GM23338 (cell line): ENCODE results near the gene ZBTB40. TPM values are rescaled to one million over a fixed set of nuclear protein-coding genes. Genes with fewer than 3 reads are reported as not detected.

ENCODE experiments used
- ATAC-seq: fragments of 200-7000 bp; cut with Tn5 transposase; 3 replicates; pipeline ENCODE4 v1.9.1; 2020
- DNase-seq: peaks from one replicate; pipeline ENCODE4 v3.0.0-alpha.2; 2015; ENCODE audit warnings: low spot score
- H2AFZ ChIP-seq: fragments of 200-600 bp; sonication (generic); 2 replicates; pipeline ENCODE4 v1.8.0; 2016; ENCODE audit warnings: antibody characterized with exemption, mild to moderate bottlenecking, moderate library complexity
- H3F3A ChIP-seq: fragments of 200-600 bp; sonication (generic); replicated peaks from 2 replicates; pipeline ENCODE4 v1.8.0; 2017; ENCODE audit warnings: antibody characterized with exemption, mixed run types, low read depth
- H3K27ac ChIP-seq: fragments of 200-600 bp; sonication (generic); 2 replicates; pipeline ENCODE4 v1.6.1; 2016; ENCODE audit warnings: low read depth
- H3K27me3 ChIP-seq: fragments of 200-600 bp; sonication (generic); 2 replicates; pipeline ENCODE4 v1.8.0; 2016; ENCODE audit warnings: mild to moderate bottlenecking, mixed run types, moderate library complexity; ENCODE audit not compliant: insufficient read depth
- H3K36me3 ChIP-seq: fragments of 200-600 bp; sonication (generic); 2 replicates; pipeline ENCODE4 v1.8.0; 2016; ENCODE audit warnings: mild to moderate bottlenecking; ENCODE audit not compliant: insufficient read depth
- H3K4me1 ChIP-seq: fragments of 200-600 bp; sonication (generic); 2 replicates; pipeline ENCODE4 v1.8.0; 2016; ENCODE audit warnings: mild to moderate bottlenecking, moderate library complexity; ENCODE audit not compliant: insufficient read depth
- H3K4me2 ChIP-seq: fragments of 200-600 bp; sonication (generic); 2 replicates; pipeline ENCODE4 v1.7.1; 2017; ENCODE audit warnings: mixed run types
- H3K4me3 ChIP-seq: fragments of 200-600 bp; sonication (generic); 2 replicates; pipeline ENCODE4 v1.6.1; 2016; ENCODE audit warnings: mixed run types
- H3K79me2 ChIP-seq: fragments of 200-600 bp; sonication (generic); replicated peaks from 2 replicates; pipeline ENCODE4 v1.8.0; 2017; ENCODE audit warnings: mild to moderate bottlenecking; ENCODE audit not compliant: insufficient read depth
- H3K9me2 ChIP-seq: fragments of 200-600 bp; sonication (generic); 2 replicates; pipeline ENCODE4 v1.8.0; 2017; ENCODE audit not compliant: insufficient read depth
- H4K20me1 ChIP-seq: fragments of 200-600 bp; sonication (generic); replicated peaks from 2 replicates; pipeline ENCODE4 v1.8.0; 2017; ENCODE audit warnings: mild to moderate bottlenecking; ENCODE audit not compliant: insufficient read depth
- H3K27ac Mint-ChIP-seq: 2 replicates; pipeline ENCODE4 v1.8.0; 2020; ENCODE audit warnings: inconsistent platforms, mild to moderate bottlenecking, moderate library complexity, mixed read lengths
- H3K27me3 Mint-ChIP-seq: 3 replicates; pipeline ENCODE4 v1.8.0; 2022; ENCODE audit warnings: low read depth, mild to moderate bottlenecking, moderate library complexity, mixed read lengths, inconsistent platforms; ENCODE audit not compliant: insufficient read depth, poor library complexity
- H3K36me3 Mint-ChIP-seq: 3 replicates; pipeline ENCODE4 v1.8.0; 2021; ENCODE audit warnings: low read depth, mild to moderate bottlenecking, inconsistent platforms, moderate library complexity, mixed read lengths
- H3K4me1 Mint-ChIP-seq: 3 replicates; pipeline ENCODE4 v1.8.0; 2020; ENCODE audit warnings: mild to moderate bottlenecking, inconsistent platforms, mixed read lengths
- H3K4me3 Mint-ChIP-seq: 3 replicates; pipeline ENCODE4 v1.8.0; 2021; ENCODE audit warnings: moderate library complexity, mild to moderate bottlenecking, inconsistent platforms, mixed read lengths
- H3K9me3 Mint-ChIP-seq: 3 replicates; pipeline ENCODE4 v1.8.0; 2020; ENCODE audit warnings: moderate library complexity, mild to moderate bottlenecking, inconsistent platforms, mixed read lengths
- JUNB ChIP-seq: IDR thresholded peaks from one replicate; pipeline ENCODE4 v1.6.1; 2016; ENCODE audit warnings: antibody characterized with exemption; ENCODE audit not compliant: unreplicated experiment
- NANOG ChIP-seq: IDR thresholded peaks from 2 replicates; pipeline ENCODE4 v1.6.1; 2016; ENCODE audit warnings: antibody characterized with exemption, borderline replicate concordance
- POLR2AphosphoS5 ChIP-seq: IDR thresholded peaks from 2 replicates; pipeline ENCODE4 v1.6.1; 2016; ENCODE audit warnings: antibody characterized with exemption, low read depth
- STAT1 ChIP-seq: IDR thresholded peaks from one replicate; pipeline ENCODE4 v1.6.1; 2016; ENCODE audit warnings: antibody characterized with exemption; ENCODE audit not compliant: unreplicated experiment
- polyA plus RNA-seq: library from polyadenylated mRNA; unstranded; fragments of >200 nt; fragmentation: Nextera tagmentation; extraction: Ambion mirVana; gene quantifications from 2 replicates; pipeline ENCODE4 v1.2.1, GENCODE V29; 2016
- total RNA-seq: library from RNA; depleted of rRNA; stranded (reverse); fragments of >200 nt; shearing (Covaris generic); gene quantifications from 2 replicates; pipeline ENCODE4 v1.2.3, GENCODE V29; 2014
- TF ChIP-seq, protein P1 (sequence below): IDR thresholded peaks from one replicate; pipeline ENCODE4 v1.6.1; 2018; ENCODE audit warnings: antibody characterized with exemption; ENCODE audit not compliant: unreplicated experiment
- TF ChIP-seq, protein P2 (sequence below), 2 experiments: fragments of 200-600 bp in 1 of 2; sonication (generic) in 1 of 2; conservative IDR thresholded peaks; 2 replicates each; pipeline versions ENCODE4 v1.5.1 to v1.6.1; 2016 to 2017; ENCODE audit warnings: antibody characterized with exemption in 2 of 2, low read depth in 2 of 2, mild to moderate bottlenecking in 2 of 2, moderate library complexity in 1 of 2
- TF ChIP-seq, protein P3 (sequence below): fragments of 250-450 bp; sonication (Bioruptor Pico); IDR thresholded peaks from 2 replicates; pipeline ENCODE4 v1.5.0; 2020; ENCODE audit warnings: mild to moderate bottlenecking, moderate library complexity

Gene ZBTB40
- total and polyA plus RNA-seq, 2 experiments from 2014 or later = 3.1 to 22.7 TPM

DNA sequence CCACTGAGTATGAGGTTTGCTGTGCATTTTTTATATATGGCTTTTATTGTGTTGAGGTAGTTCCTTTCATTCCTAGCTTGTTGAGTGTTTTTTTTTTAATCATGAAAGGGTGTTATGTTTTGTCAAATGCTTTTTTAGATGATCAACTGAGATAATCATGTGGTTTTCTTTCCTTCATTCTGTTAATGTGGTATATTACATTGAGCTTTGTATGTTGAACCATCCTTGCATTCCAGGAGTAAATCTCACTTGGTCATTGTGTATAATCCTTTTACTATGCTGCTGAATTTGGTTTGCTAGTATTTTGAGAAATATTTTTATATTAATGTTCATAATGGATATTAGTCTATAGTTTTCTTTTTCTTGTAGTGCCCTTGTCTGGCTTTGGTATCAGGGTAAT is 11.1 kb upstream of the ZBTB40 start (continued):
- TF ChIP-seq, protein P1, sequence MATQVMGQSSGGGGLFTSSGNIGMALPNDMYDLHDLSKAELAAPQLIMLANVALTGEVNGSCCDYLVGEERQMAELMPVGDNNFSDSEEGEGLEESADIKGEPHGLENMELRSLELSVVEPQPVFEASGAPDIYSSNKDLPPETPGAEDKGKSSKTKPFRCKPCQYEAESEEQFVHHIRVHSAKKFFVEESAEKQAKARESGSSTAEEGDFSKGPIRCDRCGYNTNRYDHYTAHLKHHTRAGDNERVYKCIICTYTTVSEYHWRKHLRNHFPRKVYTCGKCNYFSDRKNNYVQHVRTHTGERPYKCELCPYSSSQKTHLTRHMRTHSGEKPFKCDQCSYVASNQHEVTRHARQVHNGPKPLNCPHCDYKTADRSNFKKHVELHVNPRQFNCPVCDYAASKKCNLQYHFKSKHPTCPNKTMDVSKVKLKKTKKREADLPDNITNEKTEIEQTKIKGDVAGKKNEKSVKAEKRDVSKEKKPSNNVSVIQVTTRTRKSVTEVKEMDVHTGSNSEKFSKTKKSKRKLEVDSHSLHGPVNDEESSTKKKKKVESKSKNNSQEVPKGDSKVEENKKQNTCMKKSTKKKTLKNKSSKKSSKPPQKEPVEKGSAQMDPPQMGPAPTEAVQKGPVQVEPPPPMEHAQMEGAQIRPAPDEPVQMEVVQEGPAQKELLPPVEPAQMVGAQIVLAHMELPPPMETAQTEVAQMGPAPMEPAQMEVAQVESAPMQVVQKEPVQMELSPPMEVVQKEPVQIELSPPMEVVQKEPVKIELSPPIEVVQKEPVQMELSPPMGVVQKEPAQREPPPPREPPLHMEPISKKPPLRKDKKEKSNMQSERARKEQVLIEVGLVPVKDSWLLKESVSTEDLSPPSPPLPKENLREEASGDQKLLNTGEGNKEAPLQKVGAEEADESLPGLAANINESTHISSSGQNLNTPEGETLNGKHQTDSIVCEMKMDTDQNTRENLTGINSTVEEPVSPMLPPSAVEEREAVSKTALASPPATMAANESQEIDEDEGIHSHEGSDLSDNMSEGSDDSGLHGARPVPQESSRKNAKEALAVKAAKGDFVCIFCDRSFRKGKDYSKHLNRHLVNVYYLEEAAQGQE = no peak

DNA sequence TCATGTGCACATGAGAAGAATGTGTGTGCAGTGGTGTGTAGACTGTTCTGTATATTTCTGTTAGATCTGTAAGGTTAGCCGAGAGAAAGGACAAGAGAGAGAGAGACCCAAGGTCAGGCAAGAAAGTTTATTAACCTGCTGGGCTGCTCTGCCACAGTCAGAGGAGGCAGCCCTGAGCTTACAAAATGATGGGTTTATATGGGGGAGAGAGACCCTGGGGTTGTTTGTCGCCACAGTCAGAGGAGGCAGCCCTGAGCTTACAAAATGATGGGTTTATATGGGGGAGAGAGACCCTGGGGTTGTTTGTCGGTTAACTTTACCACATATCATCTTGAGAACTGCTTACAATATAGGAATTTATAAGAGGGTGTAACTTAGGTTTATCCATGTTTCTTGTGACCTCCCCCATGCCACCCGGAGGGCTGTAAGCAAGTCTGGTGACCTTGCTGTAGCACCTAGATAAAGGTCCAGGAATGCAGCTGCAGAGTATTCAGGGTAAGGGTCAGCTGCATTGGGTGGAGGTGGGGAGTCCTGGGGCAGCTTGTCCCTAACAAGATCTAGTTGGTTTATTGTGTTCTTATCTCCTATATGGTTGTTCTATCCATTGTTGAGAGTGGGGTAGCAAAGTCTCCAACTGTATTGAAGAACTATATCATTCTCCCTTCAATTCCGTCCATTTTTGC is 9.3 kb upstream of the ZBTB40 start:
- TF ChIP-seq JUNB = no peak
- TF ChIP-seq, protein P2, sequence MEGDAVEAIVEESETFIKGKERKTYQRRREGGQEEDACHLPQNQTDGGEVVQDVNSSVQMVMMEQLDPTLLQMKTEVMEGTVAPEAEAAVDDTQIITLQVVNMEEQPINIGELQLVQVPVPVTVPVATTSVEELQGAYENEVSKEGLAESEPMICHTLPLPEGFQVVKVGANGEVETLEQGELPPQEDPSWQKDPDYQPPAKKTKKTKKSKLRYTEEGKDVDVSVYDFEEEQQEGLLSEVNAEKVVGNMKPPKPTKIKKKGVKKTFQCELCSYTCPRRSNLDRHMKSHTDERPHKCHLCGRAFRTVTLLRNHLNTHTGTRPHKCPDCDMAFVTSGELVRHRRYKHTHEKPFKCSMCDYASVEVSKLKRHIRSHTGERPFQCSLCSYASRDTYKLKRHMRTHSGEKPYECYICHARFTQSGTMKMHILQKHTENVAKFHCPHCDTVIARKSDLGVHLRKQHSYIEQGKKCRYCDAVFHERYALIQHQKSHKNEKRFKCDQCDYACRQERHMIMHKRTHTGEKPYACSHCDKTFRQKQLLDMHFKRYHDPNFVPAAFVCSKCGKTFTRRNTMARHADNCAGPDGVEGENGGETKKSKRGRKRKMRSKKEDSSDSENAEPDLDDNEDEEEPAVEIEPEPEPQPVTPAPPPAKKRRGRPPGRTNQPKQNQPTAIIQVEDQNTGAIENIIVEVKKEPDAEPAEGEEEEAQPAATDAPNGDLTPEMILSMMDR (conservative IDR thresholded peaks at IDR 0.05; ENCODE audit: low read depth in 2 of 2) = 0 out of 4 replicates have a peak, but pooled peaks have one; percentile 1 to 8
- no peak for TF ChIP-seq STAT1
- TF ChIP-seq POLR2AphosphoS5 = no peak
- H3K36me3 ChIP-seq = no peaks in the 10 kb centered on the region
- no peaks in the 10 kb centered on the region for H3K9me2 ChIP-seq
- peak overlapping the region; percentile 63; the same call in 1 of the 2 replicates for H3K27ac ChIP-seq
- H3K4me1 ChIP-seq = peaks cover 14% of the 10 kb centered on the region
- Mint-ChIP-seq H3K4me3 (no peak overlapping the region), H3K27ac (no peak overlapping the region), H3K9me3 (peaks cover 40% of the 10 kb centered on the region; the same call in 2 of the 3 replicates), H3K36me3 (peaks cover 25% of the 10 kb centered on the region; the same call in 2 of the 3 replicates), H3K4me1 (peaks cover 29% of the 10 kb centered on the region), H3K27me3 (no peaks in the 10 kb centered on the region)
- H2AFZ ChIP-seq = no peak overlapping the region
- no peaks in the 10 kb centered on the region for H3K27me3 ChIP-seq
- H3F3A ChIP-seq = no peaks in the 10 kb centered on the region
- peak overlapping the region; percentile 19 for H3K4me2 ChIP-seq
- peak; percentile 70 for ATAC-seq
- no peak overlapping the region for H3K4me3 ChIP-seq
- no peaks in the 10 kb centered on the region for H3K79me2 ChIP-seq
- no peaks in the 10 kb centered on the region for H4K20me1 ChIP-seq
- peak; percentile 32 for DNase-seq

DNA sequence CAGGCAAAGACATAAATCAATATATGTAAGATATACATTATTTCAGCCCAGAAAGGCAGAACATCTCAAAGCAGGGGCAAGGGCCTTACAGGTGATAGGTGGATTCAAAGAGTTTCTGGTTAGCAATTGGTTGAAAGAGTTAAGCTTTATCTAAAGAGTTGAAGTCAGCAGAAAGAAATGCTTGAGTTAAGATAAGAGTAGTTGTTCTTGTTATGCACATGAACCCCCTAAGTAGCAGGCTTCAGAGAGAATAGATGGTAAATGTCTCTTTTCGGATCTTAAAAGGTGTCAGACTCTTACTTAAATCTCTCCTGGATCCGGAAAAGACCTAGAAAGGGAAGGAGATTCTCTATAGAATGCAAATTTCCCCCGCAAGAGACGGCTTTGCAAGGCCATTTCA is 8.3 kb upstream of the ZBTB40 start:
- Histone ChIP-seq H3K36me3 (no peaks in the 10 kb centered on the region), H3K27ac (peak overlapping the region; percentile 86), H4K20me1 (no peaks in the 10 kb centered on the region), H2AFZ (no peak overlapping the region), H3K4me1 (peaks cover 14% of the 10 kb centered on the region), H3K4me3 (0 out of 2 replicates have a peak overlapping the region, but pooled peaks have one; percentile 1), H3K9me2 (no peaks in the 10 kb centered on the region), H3F3A (no peaks in the 10 kb centered on the region), H3K27me3 (no peaks in the 10 kb centered on the region), H3K4me2 (peak overlapping the region; percentile 54; the same call in 1 of the 2 replicates), H3K79me2 (no peaks in the 10 kb centered on the region)
- peaks cover 25% of the 10 kb centered on the region; the same call in 2 of the 3 replicates for H3K36me3 Mint-ChIP-seq
- no peak overlapping the region for H3K4me3 Mint-ChIP-seq
- peaks cover 37% of the 10 kb centered on the region; the same call in 2 of the 3 replicates for H3K9me3 Mint-ChIP-seq
- H3K27ac Mint-ChIP-seq = peak overlapping the region; percentile 33; the same call in 1 of the 2 replicates
- peak; percentile 63 for DNase-seq
- ATAC-seq = peak; percentile 87
- peaks cover 29% of the 10 kb centered on the region for H3K4me1 Mint-ChIP-seq
- TF ChIP-seq, protein P3, sequence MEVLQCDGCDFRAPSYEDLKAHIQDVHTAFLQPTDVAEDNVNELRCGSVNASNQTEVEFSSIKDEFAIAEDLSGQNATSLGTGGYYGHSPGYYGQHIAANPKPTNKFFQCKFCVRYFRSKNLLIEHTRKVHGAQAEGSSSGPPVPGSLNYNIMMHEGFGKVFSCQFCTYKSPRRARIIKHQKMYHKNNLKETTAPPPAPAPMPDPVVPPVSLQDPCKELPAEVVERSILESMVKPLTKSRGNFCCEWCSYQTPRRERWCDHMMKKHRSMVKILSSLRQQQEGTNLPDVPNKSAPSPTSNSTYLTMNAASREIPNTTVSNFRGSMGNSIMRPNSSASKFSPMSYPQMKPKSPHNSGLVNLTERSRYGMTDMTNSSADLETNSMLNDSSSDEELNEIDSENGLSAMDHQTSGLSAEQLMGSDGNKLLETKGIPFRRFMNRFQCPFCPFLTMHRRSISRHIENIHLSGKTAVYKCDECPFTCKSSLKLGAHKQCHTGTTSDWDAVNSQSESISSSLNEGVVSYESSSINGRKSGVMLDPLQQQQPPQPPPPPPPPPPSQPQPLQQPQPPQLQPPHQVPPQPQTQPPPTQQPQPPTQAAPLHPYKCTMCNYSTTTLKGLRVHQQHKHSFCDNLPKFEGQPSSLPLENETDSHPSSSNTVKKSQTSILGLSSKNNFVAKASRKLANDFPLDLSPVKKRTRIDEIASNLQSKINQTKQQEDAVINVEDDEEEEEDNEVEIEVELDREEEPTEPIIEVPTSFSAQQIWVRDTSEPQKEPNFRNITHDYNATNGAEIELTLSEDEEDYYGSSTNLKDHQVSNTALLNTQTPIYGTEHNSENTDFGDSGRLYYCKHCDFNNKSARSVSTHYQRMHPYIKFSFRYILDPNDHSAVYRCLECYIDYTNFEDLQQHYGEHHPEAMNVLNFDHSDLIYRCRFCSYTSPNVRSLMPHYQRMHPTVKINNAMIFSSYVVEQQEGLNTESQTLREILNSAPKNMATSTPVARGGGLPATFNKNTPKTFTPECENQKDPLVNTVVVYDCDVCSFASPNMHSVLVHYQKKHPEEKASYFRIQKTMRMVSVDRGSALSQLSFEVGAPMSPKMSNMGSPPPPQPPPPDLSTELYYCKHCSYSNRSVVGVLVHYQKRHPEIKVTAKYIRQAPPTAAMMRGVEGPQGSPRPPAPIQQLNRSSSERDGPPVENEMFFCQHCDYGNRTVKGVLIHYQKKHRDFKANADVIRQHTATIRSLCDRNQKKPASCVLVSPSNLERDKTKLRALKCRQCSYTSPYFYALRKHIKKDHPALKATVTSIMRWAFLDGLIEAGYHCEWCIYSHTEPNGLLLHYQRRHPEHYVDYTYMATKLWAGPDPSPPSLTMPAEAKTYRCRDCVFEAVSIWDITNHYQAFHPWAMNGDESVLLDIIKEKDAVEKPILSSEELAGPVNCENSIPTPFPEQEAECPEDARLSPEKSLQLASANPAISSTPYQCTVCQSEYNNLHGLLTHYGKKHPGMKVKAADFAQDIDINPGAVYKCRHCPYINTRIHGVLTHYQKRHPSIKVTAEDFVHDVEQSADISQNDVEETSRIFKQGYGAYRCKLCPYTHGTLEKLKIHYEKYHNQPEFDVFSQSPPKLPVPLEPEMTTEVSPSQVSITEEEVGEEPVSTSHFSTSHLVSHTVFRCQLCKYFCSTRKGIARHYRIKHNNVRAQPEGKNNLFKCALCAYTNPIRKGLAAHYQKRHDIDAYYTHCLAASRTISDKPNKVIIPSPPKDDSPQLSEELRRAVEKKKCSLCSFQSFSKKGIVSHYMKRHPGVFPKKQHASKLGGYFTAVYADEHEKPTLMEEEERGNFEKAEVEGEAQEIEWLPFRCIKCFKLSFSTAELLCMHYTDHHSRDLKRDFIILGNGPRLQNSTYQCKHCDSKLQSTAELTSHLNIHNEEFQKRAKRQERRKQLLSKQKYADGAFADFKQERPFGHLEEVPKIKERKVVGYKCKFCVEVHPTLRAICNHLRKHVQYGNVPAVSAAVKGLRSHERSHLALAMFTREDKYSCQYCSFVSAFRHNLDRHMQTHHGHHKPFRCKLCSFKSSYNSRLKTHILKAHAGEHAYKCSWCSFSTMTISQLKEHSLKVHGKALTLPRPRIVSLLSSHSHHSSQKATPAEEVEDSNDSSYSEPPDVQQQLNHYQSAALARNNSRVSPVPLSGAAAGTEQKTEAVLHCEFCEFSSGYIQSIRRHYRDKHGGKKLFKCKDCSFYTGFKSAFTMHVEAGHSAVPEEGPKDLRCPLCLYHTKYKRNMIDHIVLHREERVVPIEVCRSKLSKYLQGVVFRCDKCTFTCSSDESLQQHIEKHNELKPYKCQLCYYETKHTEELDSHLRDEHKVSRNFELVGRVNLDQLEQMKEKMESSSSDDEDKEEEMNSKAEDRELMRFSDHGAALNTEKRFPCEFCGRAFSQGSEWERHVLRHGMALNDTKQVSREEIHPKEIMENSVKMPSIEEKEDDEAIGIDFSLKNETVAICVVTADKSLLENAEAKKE (CRISPR knock-in tag) = no peak
- peak; percentile 60; the same call in 1 of the 2 replicates for TF ChIP-seq NANOG
- no peaks in the 10 kb centered on the region for H3K27me3 Mint-ChIP-seq
